Left lung (tissue), 10 donors: ENCODE data around the gene ANKS1B. TPM values are rescaled to one million over a fixed set of nuclear protein-coding genes. Genes with fewer than 3 reads are reported as not detected.
"Not testable (repeated sequence)": the region's sequence is repeated elsewhere in the genome, so short reads cannot be mapped to it uniquely, and the experiment has no call there.

Experiments
- ATAC-seq: fragments of 200-7000 bp; cut with Tn5 transposase; one replicate; pipeline ENCODE4 v1.9.1; 2020; ENCODE audit warnings: moderate library complexity
- DNase-seq, 4 donors: peaks; one replicate each; pipeline ENCODE4 v3.0.0-alpha.2; 2013 to 2020
- H3K27ac ChIP-seq, 2 donors: fragments of 200-600 bp; sonication (generic) in 1 of 2; one replicate each; pipeline versions ENCODE4 v1.5.0 to v1.8.0; 2020 to 2021
- H3K27me3 ChIP-seq, 2 donors: fragments of 200-600 bp; sonication (generic) in 1 of 2; one replicate each; pipeline versions ENCODE4 v1.5.0 to v1.8.0; 2020 to 2021
- H3K36me3 ChIP-seq, 2 donors: fragments of 200-600 bp; sonication (generic) in 1 of 2; one replicate each; pipeline versions ENCODE4 v1.5.0 to v1.8.0; 2020 to 2021
- H3K4me1 ChIP-seq, 2 donors: fragments of 200-600 bp; one replicate each; pipeline ENCODE4 v1.8.0; 2021
- H3K4me3 ChIP-seq, 2 donors: fragments of 200-600 bp; sonication (generic) in 1 of 2; one replicate each; pipeline versions ENCODE4 v1.5.0 to v1.8.0; 2020 to 2021; ENCODE audit warnings: mild to moderate bottlenecking in 1 of 2
- H3K9me3 ChIP-seq, 2 donors: fragments of 200-600 bp; sonication (generic) in 1 of 2; one replicate each; pipeline versions ENCODE4 v1.5.0 to v1.8.0; 2020 to 2021
- CTCF ChIP-seq, 2 donors: fragments of 200-600 bp; sonication (generic) in 1 of 2; IDR thresholded peaks; one replicate each; pipeline versions ENCODE4 v1.5.0 to v1.8.0; 2021; ENCODE audit warnings: antibody characterized with exemption in 2 of 2
- intact Hi-C, 2 donors: fragments of 100-400 bp; cut with DNase I; formaldehyde crosslinking; loops; one replicate each; pipeline versions ENCODE4 v1.11.2 to v1.14.2; 2022
- polyA plus RNA-seq, 6 donors: library from polyadenylated mRNA; unstranded; fragments of 120-200 nt; gene quantifications; one replicate each; pipeline ENCODE4 v1.2.1, GENCODE V29; 2013; ENCODE audit not compliant: insufficient read length in 6 of 6
- total RNA-seq, 2 donors: library from RNA; stranded (reverse); fragmentation: NEBNext Ultra II Directional; extraction: Animal tissue kit (Norgen Biotek cat#: 25700); gene quantifications; one replicate each; pipeline ENCODE4 v1.2.1, GENCODE V29; 2021
- donor health status: DM: no; HTN: yes; CAD: no.
- donor health status: DM: no; HTN: no; CAD: no.

Gene ANKS1B
- total and polyA plus RNA-seq, 8 donors, result 4.9 to 31.8 (median 14.9) TPM

- no peak for ATAC-seq
- intact Hi-C loops, result no loop called here
Observed at GRCh38 chr12:99609455-99610181, 375.1 kb downstream of the ANKS1B start.

GRCh38 chr12:99600388-99600787, 384.3 kb downstream of the ANKS1B start:
- H3K4me1 ChIP-seq, result no peaks in the 10 kb centered on the region
- H3K27me3 ChIP-seq, result no peaks in the 10 kb centered on the region
- no peaks in the 10 kb centered on the region for H3K36me3 ChIP-seq
- TF ChIP-seq CTCF (IDR thresholded peaks at IDR 0.05), result no peak
- H3K4me3 ChIP-seq, result no peak overlapping the region
- intact Hi-C loops, result no loop called here
- no peak overlapping the region for H3K27ac ChIP-seq
- H3K9me3 ChIP-seq, result no peaks in the 10 kb centered on the region
- DNase-seq (peak in 2 of 4 donors; percentile 3 to 28), ATAC-seq (no peak)

More at GRCh38 chr12:99609455-99610181, 375.1 kb downstream of the ANKS1B start:
- Histone ChIP-seq H3K36me3 (no peaks in the 10 kb centered on the region), H3K27ac (no peak overlapping the region), H3K9me3 (no peaks in the 10 kb centered on the region), H3K4me1 (no peaks in the 10 kb centered on the region), H3K4me3 (no peak overlapping the region), H3K27me3 (no peaks in the 10 kb centered on the region)
- TF ChIP-seq CTCF (IDR thresholded peaks at IDR 0.05), result no peak
- no peak for DNase-seq

- H3K36me3 ChIP-seq, result no peaks in the 10 kb centered on the region
- H3K27me3 ChIP-seq, result no peaks in the 10 kb centered on the region
- no peak for TF ChIP-seq CTCF (IDR thresholded peaks at IDR 0.05)
- intact Hi-C loops, result no loop called here
- H3K27ac ChIP-seq, result no peak overlapping the region
- H3K4me1 ChIP-seq, result no peaks in the 10 kb centered on the region
- no peak overlapping the region for H3K4me3 ChIP-seq
- no peaks in the 10 kb centered on the region for H3K9me3 ChIP-seq
- no peak for DNase-seq
- ATAC-seq, result no peak
Observed at GRCh38 chr12:99598785-99599184, 386.0 kb downstream of the ANKS1B start.

- H3K4me1 ChIP-seq, result no peaks in the 10 kb centered on the region
- H3K27me3 ChIP-seq, result no peaks in the 10 kb centered on the region
- DNase-seq (no peak), ATAC-seq (no peak)
- no peak for TF ChIP-seq CTCF (IDR thresholded peaks at IDR 0.05)
- no peaks in the 10 kb centered on the region for H3K9me3 ChIP-seq
- no peak overlapping the region for H3K4me3 ChIP-seq
- intact Hi-C loops, result no loop called here
- no peak overlapping the region for H3K27ac ChIP-seq
- no peaks in the 10 kb centered on the region for H3K36me3 ChIP-seq
Observed at GRCh38 chr12:99596762-99597161, 388.0 kb downstream of the ANKS1B start.

- H3K36me3 ChIP-seq, intact Hi-C loops: not testable (repeated sequence)
Observed at GRCh38 chr12:99577125-99577524, 407.6 kb downstream of the ANKS1B start.

GRCh38 chr12:99573980-99574379, 410.8 kb downstream of the ANKS1B start:
- TF ChIP-seq CTCF (IDR thresholded peaks at IDR 0.05), result no peak
- Histone ChIP-seq H3K4me3 (no peak overlapping the region), H3K27me3 (no peaks in the 10 kb centered on the region), H3K36me3 (no peaks in the 10 kb centered on the region), H3K9me3 (peaks cover 0 to 9% of the 10 kb centered on the region in 2 donors), H3K4me1 (no peaks in the 10 kb centered on the region), H3K27ac (no peak overlapping the region)
- ATAC-seq (no peak), DNase-seq (no peak)
- intact Hi-C loops, result no loop called here

More at GRCh38 chr12:99577125-99577524, 407.6 kb downstream of the ANKS1B start:
- not testable (repeated sequence) for H3K4me1 ChIP-seq, H3K27me3 ChIP-seq, H3K9me3 ChIP-seq, ATAC-seq, DNase-seq, H3K27ac ChIP-seq, H3K4me3 ChIP-seq
